ENCODE measurements around the gene SMAD5.

SMAD5 gene

DNA sequence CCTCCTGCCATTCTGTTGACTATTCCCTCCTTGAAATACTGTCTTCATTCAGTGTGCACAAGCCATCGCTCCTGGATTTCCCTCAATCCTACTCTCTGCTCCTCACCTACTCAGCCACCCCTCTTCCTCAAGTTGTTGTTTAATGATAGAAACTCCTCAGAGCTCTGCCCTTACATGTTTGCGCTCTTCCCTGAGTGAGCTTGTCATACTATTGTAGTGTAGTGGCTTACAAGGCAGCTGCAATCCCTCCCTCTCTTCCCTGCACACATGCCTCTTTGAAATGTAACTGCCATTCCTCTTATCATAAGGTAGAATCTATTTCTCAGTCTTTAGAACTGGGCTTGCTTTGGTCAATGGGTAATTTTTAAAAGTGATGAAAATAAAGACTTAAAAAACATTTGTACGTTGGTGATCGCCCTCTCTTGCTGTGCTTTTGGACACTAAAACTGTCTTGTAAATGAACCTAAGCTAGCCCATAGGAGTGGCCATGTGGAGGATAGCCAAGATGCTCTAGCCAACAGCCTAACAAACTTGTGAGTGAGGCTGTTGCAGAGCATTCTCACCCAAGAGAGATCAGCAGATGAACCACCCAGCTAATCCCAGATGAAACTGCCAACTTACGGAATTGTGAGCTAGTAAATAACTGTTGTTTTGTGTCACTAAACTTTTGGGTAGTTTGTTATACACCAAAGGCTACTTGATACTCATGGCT is 18.1 kb upstream of the SMAD5 start:
- no peak for DNase-seq
- TF ChIP-seq, protein P1, sequence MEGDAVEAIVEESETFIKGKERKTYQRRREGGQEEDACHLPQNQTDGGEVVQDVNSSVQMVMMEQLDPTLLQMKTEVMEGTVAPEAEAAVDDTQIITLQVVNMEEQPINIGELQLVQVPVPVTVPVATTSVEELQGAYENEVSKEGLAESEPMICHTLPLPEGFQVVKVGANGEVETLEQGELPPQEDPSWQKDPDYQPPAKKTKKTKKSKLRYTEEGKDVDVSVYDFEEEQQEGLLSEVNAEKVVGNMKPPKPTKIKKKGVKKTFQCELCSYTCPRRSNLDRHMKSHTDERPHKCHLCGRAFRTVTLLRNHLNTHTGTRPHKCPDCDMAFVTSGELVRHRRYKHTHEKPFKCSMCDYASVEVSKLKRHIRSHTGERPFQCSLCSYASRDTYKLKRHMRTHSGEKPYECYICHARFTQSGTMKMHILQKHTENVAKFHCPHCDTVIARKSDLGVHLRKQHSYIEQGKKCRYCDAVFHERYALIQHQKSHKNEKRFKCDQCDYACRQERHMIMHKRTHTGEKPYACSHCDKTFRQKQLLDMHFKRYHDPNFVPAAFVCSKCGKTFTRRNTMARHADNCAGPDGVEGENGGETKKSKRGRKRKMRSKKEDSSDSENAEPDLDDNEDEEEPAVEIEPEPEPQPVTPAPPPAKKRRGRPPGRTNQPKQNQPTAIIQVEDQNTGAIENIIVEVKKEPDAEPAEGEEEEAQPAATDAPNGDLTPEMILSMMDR (IDR thresholded peaks at IDR 0.05; ENCODE audit: low read length), result no peak
- TF ChIP-seq EZH2 (optimal IDR thresholded peaks at IDR 0.05; ENCODE audit: low read depth, low read length), result no peak
- no peak for TF ChIP-seq EZH2phosphoT487 (IDR thresholded peaks at IDR 0.05; ENCODE audit: low read length)
- no peak overlapping the region for H2AFZ ChIP-seq (ENCODE audit: low read length)

GRCh38 chr5:136115183-136115865 is 17.3 kb upstream of the SMAD5 start:
- no peaks in the 10 kb centered on the region for H3K4me1 ChIP-seq (ENCODE audit: low read length)
- H3K27me3 ChIP-seq (replicated peaks; ENCODE audit: insufficient read depth, low read length), result no peaks in the 10 kb centered on the region
- TF ChIP-seq, protein P1 (IDR thresholded peaks at IDR 0.05; ENCODE audit: low read length), result no peak

More for the DNA sequence above, 18.1 kb upstream of the SMAD5 start:
- no peaks in the 10 kb centered on the region for H4K20me1 ChIP-seq (ENCODE audit: insufficient read depth, low read length)
- no peaks in the 10 kb centered on the region for H3K4me1 ChIP-seq (ENCODE audit: low read length)
- H3K9ac ChIP-seq (ENCODE audit: low read length), result no peak overlapping the region
- no peaks in the 10 kb centered on the region for H3K9me3 ChIP-seq (replicated peaks; ENCODE audit: insufficient read depth, low read length)
- H3K36me3 ChIP-seq (replicated peaks; ENCODE audit: insufficient read depth, low read length), result no peaks in the 10 kb centered on the region
- H3K79me2 ChIP-seq (ENCODE audit: low read length), result no peaks in the 10 kb centered on the region
- H3K4me3 ChIP-seq (ENCODE audit: low read length), result no peak overlapping the region
- no peak overlapping the region for H3K4me2 ChIP-seq (ENCODE audit: low read depth, low read length)
- H3K27ac ChIP-seq (ENCODE audit: low read length), result no peak overlapping the region
- H3F3A ChIP-seq (ENCODE audit: insufficient read depth, low read length), result no peaks in the 10 kb centered on the region
- no peaks in the 10 kb centered on the region for H3K27me3 ChIP-seq (replicated peaks; ENCODE audit: insufficient read depth, low read length)
- H3K9me2 ChIP-seq (replicated peaks; ENCODE audit: insufficient read depth, low read length), result no peaks in the 10 kb centered on the region

DNA sequence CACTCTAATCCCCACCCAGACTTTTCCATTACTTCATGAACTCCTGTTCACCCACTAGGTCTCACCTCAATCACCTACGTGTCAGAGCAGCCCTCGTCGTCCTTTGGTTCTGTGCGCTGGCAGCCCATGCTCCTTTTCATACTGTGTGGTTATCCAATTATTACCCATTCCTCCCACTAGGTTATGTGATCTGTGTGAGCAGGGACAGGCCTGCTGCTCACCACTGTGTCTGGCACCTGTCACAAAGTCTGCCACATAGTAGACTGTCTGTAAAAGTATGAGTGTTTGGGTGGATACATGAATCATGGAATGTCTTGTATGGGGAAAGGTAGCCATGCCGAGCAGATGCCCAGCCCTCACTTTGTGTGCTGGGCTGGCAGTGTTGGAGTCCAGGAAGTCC is 12.1 kb upstream of the SMAD5 start:
- Histone ChIP-seq H3K4me2 (ENCODE audit: low read depth, low read length) (no peak overlapping the region), H3K9me3 (replicated peaks; ENCODE audit: insufficient read depth, low read length) (no peaks in the 10 kb centered on the region), H3K36me3 (replicated peaks; ENCODE audit: insufficient read depth, low read length) (no peaks in the 10 kb centered on the region), H3K9me2 (replicated peaks; ENCODE audit: insufficient read depth, low read length) (no peaks in the 10 kb centered on the region), H2AFZ (ENCODE audit: low read length) (no peak overlapping the region), H4K20me1 (ENCODE audit: insufficient read depth, low read length) (no peaks in the 10 kb centered on the region), H3K4me3 (ENCODE audit: low read length) (no peak overlapping the region), H3K79me2 (ENCODE audit: low read length) (no peaks in the 10 kb centered on the region), H3K9ac (ENCODE audit: low read length) (no peak overlapping the region), H3F3A (ENCODE audit: insufficient read depth, low read length) (no peaks in the 10 kb centered on the region), H3K27ac (ENCODE audit: low read length) (no peak overlapping the region), H3K4me1 (ENCODE audit: low read length) (no peaks in the 10 kb centered on the region), H3K27me3 (replicated peaks; ENCODE audit: insufficient read depth, low read length) (no peaks in the 10 kb centered on the region)
- DNase-seq, result no peak
- TF ChIP-seq EZH2 (optimal IDR thresholded peaks at IDR 0.05; ENCODE audit: low read depth, low read length), result no peak
- no peak for TF ChIP-seq EZH2phosphoT487 (IDR thresholded peaks at IDR 0.05; ENCODE audit: low read length)

More at GRCh38 chr5:136115183-136115865, 17.3 kb upstream of the SMAD5 start:
- H3K9me3 ChIP-seq (replicated peaks; ENCODE audit: insufficient read depth, low read length), result no peaks in the 10 kb centered on the region
- no peaks in the 10 kb centered on the region for H4K20me1 ChIP-seq (ENCODE audit: insufficient read depth, low read length)
- no peaks in the 10 kb centered on the region for H3K9me2 ChIP-seq (replicated peaks; ENCODE audit: insufficient read depth, low read length)
- no peaks in the 10 kb centered on the region for H3K79me2 ChIP-seq (ENCODE audit: low read length)
- no peak for DNase-seq
- no peak overlapping the region for H2AFZ ChIP-seq (ENCODE audit: low read length)
- H3K27ac ChIP-seq (ENCODE audit: low read length), result no peak overlapping the region
- no peak overlapping the region for H3K4me3 ChIP-seq (ENCODE audit: low read length)
- H3K4me2 ChIP-seq (ENCODE audit: low read depth, low read length), result no peak overlapping the region
- no peak overlapping the region for H3K9ac ChIP-seq (ENCODE audit: low read length)
- H3K36me3 ChIP-seq (replicated peaks; ENCODE audit: insufficient read depth, low read length), result no peaks in the 10 kb centered on the region
- no peaks in the 10 kb centered on the region for H3F3A ChIP-seq (ENCODE audit: insufficient read depth, low read length)
